Stomach (tissue), 9 donors: ENCODE results near the gene ANKRD42. TPM values are rescaled to one million over a fixed set of nuclear protein-coding genes. Genes with fewer than 3 reads are reported as not detected.

ENCODE experiments used
- DNase-seq, 2 donors: peaks; one replicate each; pipeline versions ENCODE4 v3.0.0 to v3.0.0-alpha.2; 2013 to 2019
- H3K27ac ChIP-seq, 5 donors: fragments of 200-600 bp in 4 of 5; sonication (generic) in 4 of 5; one replicate each; pipeline ENCODE4 v1.5.1; 2013 to 2019; ENCODE audit warnings: mild to moderate bottlenecking in 1 of 5, moderate library complexity in 1 of 5
- H3K27me3 ChIP-seq, 3 donors: fragments of 200-600 bp; sonication (generic); one replicate each; pipeline ENCODE4 v1.5.1; 2017 to 2019; ENCODE audit warnings: mixed run types in 1 of 3
- H3K36me3 ChIP-seq, 4 donors: fragments of 200-600 bp; sonication (generic); 1 replicate in 3 of 4; 2 replicates in 1 of 4; pipeline ENCODE4 v1.5.1; 2016 to 2019
- H3K4me1 ChIP-seq, 4 donors: fragments of 200-600 bp; sonication (generic); one replicate each; pipeline ENCODE4 v1.5.1; 2016 to 2019
- H3K4me3 ChIP-seq, 4 donors: fragments of 200-600 bp; sonication (generic) in 3 of 4; one replicate each; pipeline ENCODE4 v1.5.1; 2016 to 2019; ENCODE audit warnings: mild to moderate bottlenecking in 1 of 4
- H3K9me3 ChIP-seq, 4 donors: fragments of 200-600 bp; sonication (generic); one replicate each; pipeline ENCODE4 v1.5.1; 2016 to 2019
- EP300 ChIP-seq: sonication (generic); formaldehyde crosslinking; IDR thresholded peaks from one replicate; pipeline ENCODE4 v1.6.1; 2017; ENCODE audit warnings: antibody characterized with exemption
- POLR2A ChIP-seq, 4 donors: fragments of 450-650 bp; IDR thresholded peaks; one replicate each; pipeline ENCODE4 v1.6.1; 2016; ENCODE audit warnings: antibody characterized with exemption in 4 of 4, control low read depth in 2 of 4, mild to moderate bottlenecking in 1 of 4, moderate library complexity in 1 of 4
- POLR2AphosphoS5 ChIP-seq, 3 donors: sonication (generic); formaldehyde crosslinking; IDR thresholded peaks; one replicate each; pipeline ENCODE4 v1.6.1; 2016; ENCODE audit warnings: antibody characterized with exemption in 3 of 3
- WGBS, 5 donors: extraction: QIAGEN DNeasy Blood & Tissue Kit in 3 of 5; methylation state at CpG; one replicate each; pipeline versions ENCODE4 v1.1.5 to v1.1.7; 2013 to 2018; 5-methylcytosine and 5-hydroxymethylcytosine counted together
- intact Hi-C: fragments of 100-400 bp; cut with DNase I; formaldehyde crosslinking; loops from one replicate; pipeline ENCODE4 v1.15.1; 2023; ENCODE audit warnings: low total_unique reads
- polyA plus RNA-seq, 3 donors: library from polyadenylated mRNA; stranded (reverse); fragments of 200-250 nt; gene quantifications; one replicate each; pipeline ENCODE4 v1.2.3, GENCODE V29; 2013
- total RNA-seq, 5 donors: library from RNA; depleted of rRNA; stranded (reverse); fragments of >200 nt; gene quantifications; one replicate each; pipeline versions ENCODE4 v1.1.0 to v1.2.3, GENCODE V29; 2014 to 2016
- TF ChIP-seq, protein P1 (sequence below), 7 experiments: fragments of 450-650 bp in 4 of 7; fragments of 200-600 bp in 3 of 7; sonication (generic) in 3 of 7; IDR thresholded peaks; one replicate each; pipeline ENCODE4 v1.5.1; 2016 to 2019; ENCODE audit warnings: antibody characterized with exemption in 7 of 7, control low read depth in 2 of 7, mild to moderate bottlenecking in 1 of 7
- donor health status: healthy with polysubstance abuse.
- donor health status: Bipolar disorder and iron deficiency.
- donor health status: healthy.

Gene ANKRD42
- total and polyA plus RNA-seq, 8 donors: 0.87 to 21.0 (median 4.9) TPM

DNA sequence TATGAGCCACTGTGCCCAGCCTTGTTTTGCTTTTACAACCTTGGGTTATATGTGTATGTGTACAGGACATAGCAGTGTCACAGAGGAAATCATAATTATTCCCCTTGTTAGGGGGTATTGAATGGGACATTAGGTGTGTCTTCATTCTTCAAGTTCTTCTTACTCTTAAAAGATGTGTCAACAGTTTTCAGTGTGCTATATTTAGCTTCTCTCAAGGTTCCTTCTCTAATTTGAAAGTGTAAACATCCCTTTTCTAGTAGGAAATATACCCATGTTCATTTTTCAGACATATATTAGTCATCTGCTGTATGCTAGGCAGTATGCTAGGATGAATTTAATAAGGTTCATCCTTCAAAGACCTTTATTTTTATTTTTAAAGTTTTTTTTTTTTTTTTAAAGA is 19.5 kb upstream of the ANKRD42 start:
- Histone ChIP-seq H3K4me3 (no peak overlapping the region), H3K9me3 (no peaks in the 10 kb centered on the region), H3K4me1 (peaks cover 58 to 91% (median 71%) of the 10 kb centered on the region in 4 donors), H3K36me3 (peaks cover 43 to 98% (median 85%) of the 10 kb centered on the region in 4 donors), H3K27me3 (no peaks in the 10 kb centered on the region), H3K27ac (peak overlapping the region in 1 of 5 donors; percentile 40)
- no peak for DNase-seq
- intact Hi-C loops: no loop called here
- TF ChIP-seq POLR2A (IDR thresholded peaks at IDR 0.05): no peak
- no peak for TF ChIP-seq POLR2AphosphoS5 (IDR thresholded peaks at IDR 0.05)
- no peak for TF ChIP-seq EP300
- TF ChIP-seq, protein P1, sequence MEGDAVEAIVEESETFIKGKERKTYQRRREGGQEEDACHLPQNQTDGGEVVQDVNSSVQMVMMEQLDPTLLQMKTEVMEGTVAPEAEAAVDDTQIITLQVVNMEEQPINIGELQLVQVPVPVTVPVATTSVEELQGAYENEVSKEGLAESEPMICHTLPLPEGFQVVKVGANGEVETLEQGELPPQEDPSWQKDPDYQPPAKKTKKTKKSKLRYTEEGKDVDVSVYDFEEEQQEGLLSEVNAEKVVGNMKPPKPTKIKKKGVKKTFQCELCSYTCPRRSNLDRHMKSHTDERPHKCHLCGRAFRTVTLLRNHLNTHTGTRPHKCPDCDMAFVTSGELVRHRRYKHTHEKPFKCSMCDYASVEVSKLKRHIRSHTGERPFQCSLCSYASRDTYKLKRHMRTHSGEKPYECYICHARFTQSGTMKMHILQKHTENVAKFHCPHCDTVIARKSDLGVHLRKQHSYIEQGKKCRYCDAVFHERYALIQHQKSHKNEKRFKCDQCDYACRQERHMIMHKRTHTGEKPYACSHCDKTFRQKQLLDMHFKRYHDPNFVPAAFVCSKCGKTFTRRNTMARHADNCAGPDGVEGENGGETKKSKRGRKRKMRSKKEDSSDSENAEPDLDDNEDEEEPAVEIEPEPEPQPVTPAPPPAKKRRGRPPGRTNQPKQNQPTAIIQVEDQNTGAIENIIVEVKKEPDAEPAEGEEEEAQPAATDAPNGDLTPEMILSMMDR (IDR thresholded peaks at IDR 0.05): no peak

DNA sequence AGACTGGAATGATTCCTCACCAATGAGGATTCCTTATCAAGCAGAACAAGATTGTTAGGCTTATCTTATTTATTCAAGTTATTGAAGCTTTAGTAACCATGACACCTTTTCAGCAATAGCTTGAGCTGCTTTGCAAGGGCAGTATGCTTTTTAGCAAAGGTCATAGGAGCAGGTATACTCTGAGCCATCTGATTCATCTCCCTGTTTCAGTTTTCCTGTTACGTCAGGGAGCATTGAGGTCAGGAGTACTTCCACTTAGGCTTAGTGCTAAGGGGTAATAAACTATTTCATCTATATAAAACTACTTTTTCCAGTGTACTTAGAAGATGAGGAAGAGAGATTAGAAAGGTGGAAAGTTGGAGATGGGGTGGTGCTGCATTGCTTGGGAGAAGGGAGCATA is 17.7 kb upstream of the ANKRD42 start:
- Histone ChIP-seq H3K4me1 (peaks cover 41 to 73% (median 53%) of the 10 kb centered on the region in 4 donors), H3K36me3 (peaks cover 59 to 98% (median 85%) of the 10 kb centered on the region in 4 donors), H3K27me3 (no peaks in the 10 kb centered on the region), H3K4me3 (no peak overlapping the region), H3K9me3 (no peaks in the 10 kb centered on the region), H3K27ac (no peak overlapping the region)
- no peak for DNase-seq
- intact Hi-C loops: no loop called here
- TF ChIP-seq EP300: no peak
- no peak for TF ChIP-seq POLR2A (IDR thresholded peaks at IDR 0.05)
- TF ChIP-seq, protein P1 (IDR thresholded peaks at IDR 0.05): no peak
- no peak for TF ChIP-seq POLR2AphosphoS5 (IDR thresholded peaks at IDR 0.05)
- WGBS, 5 donors: 68 to 74% (median 73%) methylated on average over 1 of the region's 1 CpG

DNA sequence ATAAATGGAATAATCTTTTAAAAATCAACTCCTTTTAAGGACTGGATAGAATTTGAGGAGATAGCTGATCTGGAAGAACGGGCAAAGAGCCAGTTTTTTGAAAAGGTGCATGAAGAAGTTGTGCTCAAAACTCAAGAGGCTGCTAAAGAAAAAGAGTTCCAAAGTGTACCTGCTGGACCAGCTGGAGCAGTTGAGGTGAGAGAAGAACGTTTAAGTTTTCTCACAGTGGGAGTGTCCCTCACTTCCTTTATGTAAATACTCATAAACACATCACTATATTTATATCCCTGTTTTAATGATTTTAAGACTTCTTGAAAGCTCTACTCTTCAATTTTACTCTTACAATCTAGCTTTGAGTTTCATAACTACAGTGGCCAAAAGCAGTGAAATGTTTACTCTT is 11.7 kb upstream of the ANKRD42 start:
- Histone ChIP-seq H3K36me3 (peaks cover 74 to 100% (median 99%) of the 10 kb centered on the region in 4 donors), H3K27ac (no peak overlapping the region), H3K4me3 (no peak overlapping the region), H3K9me3 (no peaks in the 10 kb centered on the region), H3K4me1 (peaks cover 0 to 14% (median 3%) of the 10 kb centered on the region in 4 donors), H3K27me3 (no peaks in the 10 kb centered on the region)
- 38 to 52% (median 46%) methylated on average over 2 of the region's 2 CpGs for WGBS, 5 donors
- intact Hi-C loops: no loop called here
- TF ChIP-seq POLR2A (IDR thresholded peaks at IDR 0.05) (no peak), EP300 (no peak), POLR2AphosphoS5 (IDR thresholded peaks at IDR 0.05) (no peak)
- TF ChIP-seq, protein P1 (IDR thresholded peaks at IDR 0.05): no peak
- DNase-seq: no peak

DNA sequence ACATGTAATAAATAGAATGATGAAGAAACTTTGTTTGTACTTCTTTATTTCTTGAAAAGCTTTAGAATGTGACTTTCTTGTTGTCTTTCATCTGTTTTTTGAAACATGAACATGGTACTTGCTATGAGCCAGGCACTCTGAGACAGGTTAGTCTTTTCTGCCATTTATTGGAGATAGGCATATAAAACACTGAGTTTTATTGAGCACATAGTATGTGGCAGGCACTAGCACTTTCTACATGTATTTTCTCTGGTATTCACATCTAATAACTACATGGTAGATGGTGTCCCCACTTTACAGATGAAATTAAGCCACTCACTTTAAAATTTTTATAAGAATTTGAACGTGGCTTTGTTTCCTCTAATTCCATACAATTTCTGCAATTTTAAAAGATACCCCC is 7.7 kb upstream of the ANKRD42 start:
- DNase-seq: no peak
- H3K36me3 ChIP-seq: peaks cover 57 to 97% (median 96%) of the 10 kb centered on the region in 4 donors
- no peak overlapping the region for H3K27ac ChIP-seq
- no peaks in the 10 kb centered on the region for H3K27me3 ChIP-seq
- H3K4me1 ChIP-seq: peaks cover 0 to 4% (median 0%) of the 10 kb centered on the region in 4 donors
- intact Hi-C loops: no loop called here
- no peak overlapping the region for H3K4me3 ChIP-seq
- H3K9me3 ChIP-seq: no peaks in the 10 kb centered on the region
- WGBS, 5 donors: 93 to 100% (median 96%) methylated on average over 1 of the region's 1 CpG
- TF ChIP-seq, protein P1 (IDR thresholded peaks at IDR 0.05): no peak
- no peak for TF ChIP-seq EP300
- no peak for TF ChIP-seq POLR2AphosphoS5 (IDR thresholded peaks at IDR 0.05)
- TF ChIP-seq POLR2A (IDR thresholded peaks at IDR 0.05): no peak
